Measurements from ENCODE around the gene DYNC2H1.
"Not testable (repeated sequence)": the region's sequence is repeated elsewhere in the genome, so short reads cannot be mapped to it uniquely, and the experiment has no call there.

The DYNC2H1 gene

GRCh38 chr11:103372906-103373305 lies 263.7 kb downstream of the DYNC2H1 start:
- DNase-seq: no peak

- not testable (repeated sequence) for DNase-seq
Observed at GRCh38 chr11:103374227-103374626, 265.0 kb downstream of the DYNC2H1 start.

GRCh38 chr11:103378931-103379330 lies 269.7 kb downstream of the DYNC2H1 start:
- DNase-seq: peak; percentile 17

GRCh38 chr11:103380031-103380430 lies 270.8 kb downstream of the DYNC2H1 start:
- DNase-seq: no peak

GRCh38 chr11:103384652-103385051 lies 275.4 kb downstream of the DYNC2H1 start:
- no peak for DNase-seq

- DNase-seq: peak; percentile 72
Observed at GRCh38 chr11:103395612-103396011, 286.4 kb downstream of the DYNC2H1 start.

- DNase-seq: no peak
Observed at GRCh38 chr11:103396237-103396636, 287.0 kb downstream of the DYNC2H1 start.

GRCh38 chr11:103397369-103397768 lies 288.1 kb downstream of the DYNC2H1 start:
- peak; percentile 11 for DNase-seq

- no peak for DNase-seq
Observed at GRCh38 chr11:103398829-103399228, 289.6 kb downstream of the DYNC2H1 start.

GRCh38 chr11:103406357-103406756 lies 297.1 kb downstream of the DYNC2H1 start:
- DNase-seq: no peak

GRCh38 chr11:103407641-103408040 lies 298.4 kb downstream of the DYNC2H1 start:
- no peak for DNase-seq

GRCh38 chr11:103413266-103413888 lies 304.2 kb downstream of the DYNC2H1 start:
- no peak for DNase-seq

GRCh38 chr11:103418014-103418413 lies 308.8 kb downstream of the DYNC2H1 start:
- no peak for DNase-seq

- DNase-seq: peak; percentile 53
Observed at GRCh38 chr11:103420593-103420992, 311.4 kb downstream of the DYNC2H1 start.

GRCh38 chr11:103433386-103434072 lies 324.3 kb downstream of the DYNC2H1 start:
- DNase-seq: peak; percentile 81

- DNase-seq: peak; percentile 10
Observed at GRCh38 chr11:103434073-103434411, 324.8 kb downstream of the DYNC2H1 start.

GRCh38 chr11:103436131-103436770 lies 327.0 kb downstream of the DYNC2H1 start:
- no peak for DNase-seq

- DNase-seq: no peak
Observed at GRCh38 chr11:103441021-103441420, 331.8 kb downstream of the DYNC2H1 start.

- DNase-seq: no peak
Observed at GRCh38 chr11:103448966-103449365, 339.7 kb downstream of the DYNC2H1 start.

- DNase-seq: peak; percentile 19
Observed at GRCh38 chr11:103450241-103450640, 341.0 kb downstream of the DYNC2H1 start.

GRCh38 chr11:103453126-103453525 lies 343.9 kb downstream of the DYNC2H1 start:
- no peak for DNase-seq

GRCh38 chr11:103453915-103454709 lies 344.9 kb downstream of the DYNC2H1 start:
- DNase-seq: no peak

- no peak for DNase-seq
Observed at GRCh38 chr11:103464420-103464819, 355.2 kb downstream of the DYNC2H1 start.

Data from fibroblast of skin of right quadriceps (primary cell).